ENCODE measurements around the gene TMCC1.

DNA sequence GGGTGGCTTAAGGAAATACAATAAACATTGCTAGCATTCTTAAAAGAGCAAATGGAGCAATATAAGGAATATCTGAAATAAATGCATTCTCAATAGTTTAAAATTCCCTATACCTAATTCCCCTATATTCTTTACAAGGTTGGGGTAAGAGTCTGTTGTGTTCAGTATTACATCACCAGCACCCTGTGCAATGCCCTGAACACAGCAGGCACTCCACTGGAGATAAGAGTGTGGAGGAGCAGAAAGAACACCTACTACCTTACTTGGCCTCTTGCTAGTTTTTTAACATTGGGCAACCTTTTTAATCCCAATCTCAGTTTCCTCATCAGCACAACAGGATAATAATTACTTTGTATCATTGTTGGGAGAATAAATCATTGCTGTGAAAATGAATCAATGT is 146.9 kb downstream of the TMCC1 start:
- TF ChIP-seq, protein P1, sequence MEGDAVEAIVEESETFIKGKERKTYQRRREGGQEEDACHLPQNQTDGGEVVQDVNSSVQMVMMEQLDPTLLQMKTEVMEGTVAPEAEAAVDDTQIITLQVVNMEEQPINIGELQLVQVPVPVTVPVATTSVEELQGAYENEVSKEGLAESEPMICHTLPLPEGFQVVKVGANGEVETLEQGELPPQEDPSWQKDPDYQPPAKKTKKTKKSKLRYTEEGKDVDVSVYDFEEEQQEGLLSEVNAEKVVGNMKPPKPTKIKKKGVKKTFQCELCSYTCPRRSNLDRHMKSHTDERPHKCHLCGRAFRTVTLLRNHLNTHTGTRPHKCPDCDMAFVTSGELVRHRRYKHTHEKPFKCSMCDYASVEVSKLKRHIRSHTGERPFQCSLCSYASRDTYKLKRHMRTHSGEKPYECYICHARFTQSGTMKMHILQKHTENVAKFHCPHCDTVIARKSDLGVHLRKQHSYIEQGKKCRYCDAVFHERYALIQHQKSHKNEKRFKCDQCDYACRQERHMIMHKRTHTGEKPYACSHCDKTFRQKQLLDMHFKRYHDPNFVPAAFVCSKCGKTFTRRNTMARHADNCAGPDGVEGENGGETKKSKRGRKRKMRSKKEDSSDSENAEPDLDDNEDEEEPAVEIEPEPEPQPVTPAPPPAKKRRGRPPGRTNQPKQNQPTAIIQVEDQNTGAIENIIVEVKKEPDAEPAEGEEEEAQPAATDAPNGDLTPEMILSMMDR (IDR thresholded peaks at IDR 0.05; ENCODE audit: low read depth, low read length, missing input control), result no peak
- TF ChIP-seq RXRA (IDR thresholded peaks at IDR 0.05) (no peak), HNF4G (IDR thresholded peaks at IDR 0.05) (no peak), SP1 (IDR thresholded peaks at IDR 0.05) (no peak), JUND (IDR thresholded peaks at IDR 0.05) (no peak), HNF4A (conservative IDR thresholded peaks at IDR 0.05) (no peak), YY1 (IDR thresholded peaks at IDR 0.05) (no peak), FOXA1 (IDR thresholded peaks at IDR 0.05) (no peak), TAF1 (conservative IDR thresholded peaks at IDR 0.05) (no peak), RAD21 (IDR thresholded peaks at IDR 0.05) (no peak)
- TF ChIP-seq, protein P2, sequence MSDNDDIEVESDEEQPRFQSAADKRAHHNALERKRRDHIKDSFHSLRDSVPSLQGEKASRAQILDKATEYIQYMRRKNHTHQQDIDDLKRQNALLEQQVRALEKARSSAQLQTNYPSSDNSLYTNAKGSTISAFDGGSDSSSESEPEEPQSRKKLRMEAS (IDR thresholded peaks at IDR 0.05), result no peak
- TF ChIP-seq, protein P3, sequence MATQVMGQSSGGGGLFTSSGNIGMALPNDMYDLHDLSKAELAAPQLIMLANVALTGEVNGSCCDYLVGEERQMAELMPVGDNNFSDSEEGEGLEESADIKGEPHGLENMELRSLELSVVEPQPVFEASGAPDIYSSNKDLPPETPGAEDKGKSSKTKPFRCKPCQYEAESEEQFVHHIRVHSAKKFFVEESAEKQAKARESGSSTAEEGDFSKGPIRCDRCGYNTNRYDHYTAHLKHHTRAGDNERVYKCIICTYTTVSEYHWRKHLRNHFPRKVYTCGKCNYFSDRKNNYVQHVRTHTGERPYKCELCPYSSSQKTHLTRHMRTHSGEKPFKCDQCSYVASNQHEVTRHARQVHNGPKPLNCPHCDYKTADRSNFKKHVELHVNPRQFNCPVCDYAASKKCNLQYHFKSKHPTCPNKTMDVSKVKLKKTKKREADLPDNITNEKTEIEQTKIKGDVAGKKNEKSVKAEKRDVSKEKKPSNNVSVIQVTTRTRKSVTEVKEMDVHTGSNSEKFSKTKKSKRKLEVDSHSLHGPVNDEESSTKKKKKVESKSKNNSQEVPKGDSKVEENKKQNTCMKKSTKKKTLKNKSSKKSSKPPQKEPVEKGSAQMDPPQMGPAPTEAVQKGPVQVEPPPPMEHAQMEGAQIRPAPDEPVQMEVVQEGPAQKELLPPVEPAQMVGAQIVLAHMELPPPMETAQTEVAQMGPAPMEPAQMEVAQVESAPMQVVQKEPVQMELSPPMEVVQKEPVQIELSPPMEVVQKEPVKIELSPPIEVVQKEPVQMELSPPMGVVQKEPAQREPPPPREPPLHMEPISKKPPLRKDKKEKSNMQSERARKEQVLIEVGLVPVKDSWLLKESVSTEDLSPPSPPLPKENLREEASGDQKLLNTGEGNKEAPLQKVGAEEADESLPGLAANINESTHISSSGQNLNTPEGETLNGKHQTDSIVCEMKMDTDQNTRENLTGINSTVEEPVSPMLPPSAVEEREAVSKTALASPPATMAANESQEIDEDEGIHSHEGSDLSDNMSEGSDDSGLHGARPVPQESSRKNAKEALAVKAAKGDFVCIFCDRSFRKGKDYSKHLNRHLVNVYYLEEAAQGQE (IDR thresholded peaks at IDR 0.05), result no peak
- TF ChIP-seq, protein P4, sequence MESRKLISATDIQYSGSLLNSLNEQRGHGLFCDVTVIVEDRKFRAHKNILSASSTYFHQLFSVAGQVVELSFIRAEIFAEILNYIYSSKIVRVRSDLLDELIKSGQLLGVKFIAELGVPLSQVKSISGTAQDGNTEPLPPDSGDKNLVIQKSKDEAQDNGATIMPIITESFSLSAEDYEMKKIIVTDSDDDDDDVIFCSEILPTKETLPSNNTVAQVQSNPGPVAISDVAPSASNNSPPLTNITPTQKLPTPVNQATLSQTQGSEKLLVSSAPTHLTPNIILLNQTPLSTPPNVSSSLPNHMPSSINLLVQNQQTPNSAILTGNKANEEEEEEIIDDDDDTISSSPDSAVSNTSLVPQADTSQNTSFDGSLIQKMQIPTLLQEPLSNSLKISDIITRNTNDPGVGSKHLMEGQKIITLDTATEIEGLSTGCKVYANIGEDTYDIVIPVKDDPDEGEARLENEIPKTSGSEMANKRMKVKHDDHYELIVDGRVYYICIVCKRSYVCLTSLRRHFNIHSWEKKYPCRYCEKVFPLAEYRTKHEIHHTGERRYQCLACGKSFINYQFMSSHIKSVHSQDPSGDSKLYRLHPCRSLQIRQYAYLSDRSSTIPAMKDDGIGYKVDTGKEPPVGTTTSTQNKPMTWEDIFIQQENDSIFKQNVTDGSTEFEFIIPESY (IDR thresholded peaks at IDR 0.05), result no peak

Measured in liver (tissue), 3 donors.